Measurements from ENCODE around the gene KIAA0753.
A peak's percentile ranks its signal among the peaks of the same experiment; 100 is the strongest.
"Not testable (repeated sequence)": the region's sequence is repeated elsewhere in the genome, so short reads cannot be mapped to it uniquely, and the experiment has no call there.

KIAA0753 gene

GRCh38 chr17:6676802-6677157 lies 36.3 kb upstream of the KIAA0753 start:
- Mint-ChIP-seq H3K36me3 (peaks cover 0 to 6% of the 10 kb centered on the region in 2 donors), H3K27ac (no peak overlapping the region), H3K4me3 (no peak overlapping the region), H3K4me1 (peaks cover 8 to 16% of the 10 kb centered on the region in 2 donors), H3K27me3 (peaks cover 21 to 25% of the 10 kb centered on the region in 2 donors), H3K9me3 (no peaks in the 10 kb centered on the region)
- DNase-seq = no peak
- no peak for ATAC-seq (replicated peaks)

GRCh38 chr17:6675201-6675825 lies 34.8 kb upstream of the KIAA0753 start:
- DNase-seq (no peak), ATAC-seq (replicated peaks) (no peak)
- Mint-ChIP-seq H3K27ac (no peak overlapping the region), H3K4me3 (no peak overlapping the region), H3K36me3 (peaks cover 2 to 6% of the 10 kb centered on the region in 2 donors), H3K9me3 (no peaks in the 10 kb centered on the region), H3K4me1 (peaks cover 9 to 16% of the 10 kb centered on the region in 2 donors), H3K27me3 (peaks cover 15 to 18% of the 10 kb centered on the region in 2 donors)

- DNase-seq (no peak), ATAC-seq (replicated peaks) (no peak)
- Mint-ChIP-seq H3K36me3 (peaks cover 2 to 6% of the 10 kb centered on the region in 2 donors), H3K27ac (no peak overlapping the region), H3K4me3 (no peak overlapping the region), H3K9me3 (no peaks in the 10 kb centered on the region), H3K27me3 (peaks cover 15% of the 10 kb centered on the region in 2 donors), H3K4me1 (peaks cover 9 to 16% of the 10 kb centered on the region in 2 donors)
Measured at GRCh38 chr17:6674586-6674985, 34.1 kb upstream of the KIAA0753 start.

DNA sequence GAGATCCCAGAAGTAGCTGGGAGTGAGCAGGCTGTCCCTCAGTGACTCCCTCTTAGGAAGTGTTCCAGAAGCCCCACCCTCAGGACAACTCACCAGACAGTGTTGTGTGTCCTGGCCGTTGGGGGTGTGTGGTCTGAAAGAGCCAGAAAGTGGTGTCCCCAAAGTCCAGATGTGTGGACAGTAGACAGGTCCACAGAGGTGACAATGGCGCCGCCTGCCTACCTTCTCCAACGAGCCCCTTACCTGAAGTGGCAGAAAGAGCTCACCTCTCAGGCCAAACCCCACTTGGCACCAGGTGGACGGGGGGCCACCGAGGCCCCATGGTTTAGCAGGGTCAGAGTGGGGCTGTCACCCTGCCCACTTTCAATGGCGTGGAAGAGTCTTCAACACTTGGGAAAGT lies 30.9 kb upstream of the KIAA0753 start:
- DNase-seq (no peak), ATAC-seq (replicated peaks) (no peak)
- no peaks in the 10 kb centered on the region for H3K27me3 Mint-ChIP-seq
- no peaks in the 10 kb centered on the region for H3K9me3 Mint-ChIP-seq
- no peak overlapping the region for H3K27ac Mint-ChIP-seq
- peaks cover 11 to 20% of the 10 kb centered on the region in 2 donors for H3K36me3 Mint-ChIP-seq
- H3K4me1 Mint-ChIP-seq = peaks cover 17 to 20% of the 10 kb centered on the region in 2 donors
- no peak overlapping the region for H3K4me3 Mint-ChIP-seq

DNA sequence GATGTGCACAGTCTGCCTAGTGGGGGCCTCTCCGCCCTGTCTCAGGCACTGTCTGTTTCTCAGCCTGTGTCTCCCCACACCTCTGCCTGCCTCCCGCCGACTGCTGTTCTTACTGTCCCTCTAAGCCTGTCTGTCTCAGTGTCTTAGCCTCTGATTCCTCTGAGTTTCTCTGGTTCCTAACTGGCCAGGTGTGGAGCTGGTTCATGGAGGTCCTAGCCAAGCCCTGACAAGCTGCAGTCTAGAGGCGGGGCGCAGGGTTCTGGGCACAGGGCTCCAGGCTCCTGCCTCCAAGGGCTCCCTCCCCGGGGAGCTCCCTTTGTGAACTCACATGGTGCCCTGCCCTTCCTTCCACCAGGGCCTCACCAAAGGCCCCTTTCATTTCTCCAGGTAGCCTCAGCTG lies 30.5 kb upstream of the KIAA0753 start:
- Mint-ChIP-seq H3K9me3 (no peaks in the 10 kb centered on the region), H3K4me1 (peaks cover 17 to 25% of the 10 kb centered on the region in 2 donors), H3K27ac (no peak overlapping the region), H3K27me3 (no peaks in the 10 kb centered on the region), H3K4me3 (no peak overlapping the region), H3K36me3 (peaks cover 11 to 20% of the 10 kb centered on the region in 2 donors)
- no peak for DNase-seq
- no peak for ATAC-seq (replicated peaks)

DNA sequence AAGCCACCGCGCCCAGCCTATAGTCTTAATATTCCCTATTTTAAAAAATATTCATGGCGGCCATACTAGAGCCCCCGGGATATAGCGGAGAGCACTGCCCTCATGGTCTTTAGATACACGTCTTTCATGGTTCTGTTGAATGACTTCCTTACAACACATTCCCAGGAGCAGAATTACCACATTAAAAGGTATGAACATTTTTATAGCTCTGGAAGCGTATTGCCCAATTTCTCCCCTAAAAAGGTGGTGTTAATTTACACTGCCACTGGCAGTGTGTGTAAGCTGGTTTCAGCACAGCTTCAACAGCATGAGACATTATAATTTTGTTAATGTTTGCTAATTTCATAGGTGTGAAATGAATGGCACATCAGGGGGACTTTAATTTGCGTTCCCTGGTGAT lies 30.1 kb upstream of the KIAA0753 start:
- Mint-ChIP-seq H3K36me3 (peaks cover 11 to 19% of the 10 kb centered on the region in 2 donors), H3K4me3 (no peak overlapping the region), H3K27me3 (no peaks in the 10 kb centered on the region), H3K9me3 (no peaks in the 10 kb centered on the region), H3K27ac (no peak overlapping the region), H3K4me1 (peaks cover 17 to 29% of the 10 kb centered on the region in 2 donors)
- ATAC-seq (replicated peaks) = no peak
- DNase-seq = no peak

GRCh38 chr17:6669479-6670212 lies 29.1 kb upstream of the KIAA0753 start:
- ATAC-seq (replicated peaks) (no peak), DNase-seq (no peak)
- Mint-ChIP-seq H3K27ac (no peak overlapping the region), H3K9me3 (no peaks in the 10 kb centered on the region), H3K4me3 (no peak overlapping the region), H3K27me3 (no peaks in the 10 kb centered on the region), H3K4me1 (peaks cover 17 to 34% of the 10 kb centered on the region in 2 donors), H3K36me3 (peaks cover 13 to 18% of the 10 kb centered on the region in 2 donors)

DNA sequence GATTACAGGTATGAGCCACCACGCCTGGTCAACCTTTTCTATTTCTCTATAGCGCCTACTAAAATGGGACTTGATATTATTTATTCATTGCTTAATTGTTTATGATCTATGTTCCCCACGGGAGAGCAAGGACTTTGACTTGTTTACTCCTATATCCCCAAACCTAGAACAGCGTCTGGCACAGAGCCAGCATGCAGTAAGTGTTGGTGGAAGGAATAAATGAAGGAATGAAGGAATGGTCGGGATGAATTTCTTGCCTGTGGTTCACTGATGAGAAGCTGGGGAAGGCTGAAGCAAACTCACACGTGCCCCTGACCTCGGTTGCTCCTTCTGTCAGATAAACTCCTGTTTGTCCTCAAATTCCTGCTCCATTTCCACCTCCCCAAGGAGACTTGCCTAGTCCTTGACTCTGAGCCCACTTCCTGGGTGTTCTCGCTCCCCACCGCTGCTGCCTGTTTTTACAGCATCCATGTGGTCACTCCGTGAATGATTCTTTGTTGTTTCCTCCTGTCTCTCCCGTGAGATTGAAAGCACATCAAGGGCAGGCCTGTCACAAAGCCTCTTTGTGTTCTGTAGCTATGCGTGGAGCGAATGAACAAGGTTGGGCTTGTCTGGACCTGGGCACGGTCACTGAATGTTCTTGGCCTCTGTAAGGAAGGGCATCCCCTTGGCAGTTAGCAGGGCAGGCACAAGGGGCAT lies 28.4 kb upstream of the KIAA0753 start:
- DNase-seq (no peak), ATAC-seq (replicated peaks) (no peak)
- H3K27ac Mint-ChIP-seq = no peak overlapping the region

GRCh38 chr17:6668219-6668618 lies 27.7 kb upstream of the KIAA0753 start:
- no peak for ATAC-seq (replicated peaks)
- no peak for DNase-seq
- peaks cover 13 to 18% of the 10 kb centered on the region in 2 donors for H3K36me3 Mint-ChIP-seq
- H3K4me3 Mint-ChIP-seq = no peak overlapping the region
- H3K9me3 Mint-ChIP-seq = no peaks in the 10 kb centered on the region
- no peaks in the 10 kb centered on the region for H3K27me3 Mint-ChIP-seq
- peaks cover 17 to 34% of the 10 kb centered on the region in 2 donors for H3K4me1 Mint-ChIP-seq
- H3K27ac Mint-ChIP-seq = no peak overlapping the region

More for the DNA sequence above, 28.4 kb upstream of the KIAA0753 start:
- Mint-ChIP-seq H3K4me1 (peaks cover 17 to 34% of the 10 kb centered on the region in 2 donors), H3K36me3 (peaks cover 13 to 18% of the 10 kb centered on the region in 2 donors), H3K9me3 (no peaks in the 10 kb centered on the region), H3K4me3 (no peak overlapping the region), H3K27me3 (no peaks in the 10 kb centered on the region)

DNA sequence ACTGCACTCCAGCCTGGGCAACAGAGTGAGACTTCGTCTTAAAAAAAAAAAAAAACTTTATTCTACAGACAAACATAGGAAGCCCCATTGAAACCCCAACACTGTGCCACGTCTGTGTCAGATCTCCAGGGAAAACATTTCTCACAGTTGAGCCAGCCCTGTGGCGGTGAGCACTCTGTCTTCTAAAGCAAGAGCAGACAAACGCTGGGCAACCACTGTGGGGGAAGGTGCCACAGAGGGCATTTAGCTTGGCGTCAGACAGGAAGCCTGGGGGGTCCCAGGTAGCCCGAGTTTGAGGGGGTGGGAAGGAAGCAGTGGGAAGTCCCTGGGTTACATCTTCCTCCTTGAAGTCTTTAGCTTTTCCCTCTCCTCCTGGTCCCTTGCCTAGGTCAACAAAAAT lies 27.0 kb upstream of the KIAA0753 start:
- peaks cover 13 to 18% of the 10 kb centered on the region in 2 donors for H3K36me3 Mint-ChIP-seq
- H3K9me3 Mint-ChIP-seq = no peaks in the 10 kb centered on the region
- peak; percentile 34 to 56 for ATAC-seq (replicated peaks)
- H3K4me3 Mint-ChIP-seq = no peak overlapping the region
- peaks cover 19 to 39% of the 10 kb centered on the region in 2 donors for H3K4me1 Mint-ChIP-seq
- H3K27ac Mint-ChIP-seq = no peak overlapping the region
- no peak for DNase-seq
- no peaks in the 10 kb centered on the region for H3K27me3 Mint-ChIP-seq

DNA sequence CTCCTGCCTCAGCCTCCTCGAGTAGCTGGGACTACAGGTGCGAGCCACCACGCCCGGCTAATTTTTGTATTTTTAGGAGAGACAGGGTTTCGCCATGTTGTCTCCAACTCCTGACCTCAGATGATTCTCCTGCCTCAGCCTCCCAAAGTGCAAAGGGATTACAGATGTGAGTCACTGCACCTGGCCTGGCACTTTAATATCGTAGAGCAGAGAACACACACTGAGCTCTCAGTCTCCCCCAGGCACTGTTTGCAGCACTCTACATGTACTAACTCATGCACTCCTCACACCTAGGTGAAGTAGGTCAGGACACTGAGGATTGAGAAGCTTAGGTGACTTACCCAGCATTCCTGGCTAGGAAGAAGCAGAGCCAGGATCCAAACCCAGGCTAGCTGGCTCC lies 26.0 kb upstream of the KIAA0753 start:
- no peak overlapping the region for H3K27ac Mint-ChIP-seq
- DNase-seq (no peak), ATAC-seq (replicated peaks) (no peak)

DNA sequence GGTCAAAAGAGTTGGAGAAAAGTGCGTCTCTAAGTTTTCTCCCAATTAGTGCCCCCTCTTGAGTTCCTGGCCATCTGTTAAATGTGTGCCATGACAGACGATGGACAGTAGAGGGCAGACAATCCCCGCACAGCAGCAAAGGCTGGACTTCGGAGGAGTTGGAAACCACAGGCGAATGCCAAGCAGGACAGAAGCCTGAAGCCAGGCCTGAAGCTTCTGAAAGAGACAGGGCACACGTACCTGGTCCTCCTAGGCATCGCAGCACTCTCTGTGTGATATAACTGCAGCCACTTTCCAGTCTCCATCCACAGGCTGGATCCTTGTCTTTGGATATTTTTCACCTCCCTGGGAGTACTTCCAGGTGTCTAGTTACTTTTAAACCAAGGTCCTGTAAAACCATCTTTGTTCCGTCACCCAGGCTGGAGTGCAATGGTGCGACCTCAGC lies 25.6 kb upstream of the KIAA0753 start:
- DNase-seq (peak; percentile 42), ATAC-seq (replicated peaks) (peak; percentile 77 to 86)
- Mint-ChIP-seq H3K27ac (no peak overlapping the region), H3K27me3 (no peaks in the 10 kb centered on the region), H3K4me1 (peaks cover 29 to 51% of the 10 kb centered on the region in 2 donors), H3K9me3 (no peaks in the 10 kb centered on the region), H3K36me3 (peaks cover 13 to 18% of the 10 kb centered on the region in 2 donors), H3K4me3 (no peak overlapping the region)

More for the DNA sequence above, 26.0 kb upstream of the KIAA0753 start:
- Mint-ChIP-seq H3K4me3 (no peak overlapping the region), H3K27me3 (no peaks in the 10 kb centered on the region), H3K4me1 (peaks cover 25 to 46% of the 10 kb centered on the region in 2 donors), H3K9me3 (no peaks in the 10 kb centered on the region), H3K36me3 (peaks cover 13 to 18% of the 10 kb centered on the region in 2 donors)

DNA sequence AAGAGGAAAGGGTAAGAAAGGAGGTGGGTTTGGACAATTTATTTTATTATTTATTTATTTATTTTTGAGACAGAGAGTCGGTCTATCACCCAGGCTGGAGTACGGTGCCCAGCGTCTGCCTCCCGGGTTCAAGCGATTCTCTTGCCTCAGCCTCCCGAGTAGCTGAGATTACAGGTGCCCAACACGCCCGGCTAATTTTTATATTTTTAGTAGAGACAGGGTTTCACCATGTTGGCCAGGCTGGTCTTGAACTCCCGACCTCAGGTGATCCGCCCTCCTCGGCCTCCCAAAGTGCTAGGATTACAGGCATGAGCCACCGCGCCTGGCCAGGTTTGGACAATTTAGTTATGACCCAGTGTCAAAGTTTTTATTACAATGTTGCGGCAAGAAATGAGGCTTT lies 22.7 kb upstream of the KIAA0753 start:
- H3K4me1 Mint-ChIP-seq = peaks cover 40 to 72% of the 10 kb centered on the region in 2 donors

DNA sequence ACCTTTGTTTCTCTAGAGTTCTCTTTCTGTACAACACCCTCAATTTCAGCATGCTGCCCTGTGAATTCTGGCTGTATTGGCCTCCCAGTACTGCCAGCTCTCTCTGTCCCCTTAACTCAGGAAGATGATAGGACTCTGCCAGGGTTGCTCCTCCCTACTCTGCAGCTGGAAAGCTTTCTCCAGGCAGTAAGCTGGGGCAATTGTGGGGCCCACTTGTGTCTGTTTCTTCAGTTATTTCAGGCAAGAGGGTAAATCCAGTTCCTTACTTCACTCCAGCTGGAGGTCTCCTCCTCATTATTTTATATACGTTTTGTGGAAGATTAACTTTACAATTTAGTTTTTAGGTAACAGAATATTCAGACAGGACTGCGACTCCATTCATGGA lies 20.9 kb upstream of the KIAA0753 start:
- Mint-ChIP-seq H3K27me3 (no peaks in the 10 kb centered on the region), H3K36me3 (peaks cover 11 to 12% of the 10 kb centered on the region in 2 donors), H3K4me1 (peaks cover 37 to 67% of the 10 kb centered on the region in 2 donors), H3K9me3 (peaks cover 0 to 1% of the 10 kb centered on the region in 2 donors), H3K4me3 (peak overlapping the region in 1 of 2 donors; percentile 56), H3K27ac (no peak overlapping the region)
- DNase-seq (no peak), ATAC-seq (replicated peaks) (no peak)

More for the DNA sequence above, 22.7 kb upstream of the KIAA0753 start:
- not testable (repeated sequence) for H3K27ac Mint-ChIP-seq; H3K4me3 Mint-ChIP-seq; DNase-seq; ATAC-seq (replicated peaks); H3K27me3 Mint-ChIP-seq; H3K9me3 Mint-ChIP-seq
- H3K36me3 Mint-ChIP-seq = peaks cover 13 to 18% of the 10 kb centered on the region in 2 donors
